Sigmoid colon (tissue), 3 donors: ENCODE measurements around the gene RANBP1.

Source experiments
- CTCF ChIP-seq, 4 experiments: fragments of 450-650 bp in 3 of 4; fragments of 200-600 bp in 1 of 4; IDR thresholded peaks; one replicate each; pipeline ENCODE4 v1.5.1; 2016 to 2019; ENCODE audit warnings: antibody characterized with exemption in 4 of 4, mild to moderate bottlenecking in 3 of 4, moderate library complexity in 2 of 4
- POLR2A ChIP-seq, 2 donors: fragments of 450-650 bp; IDR thresholded peaks; one replicate each; pipeline ENCODE4 v1.6.1; 2016; ENCODE audit warnings: antibody characterized with exemption in 2 of 2, mild to moderate bottlenecking in 2 of 2, moderate library complexity in 2 of 2

GRCh38 chr22:20172141-20172613, 56.3 kb downstream of the RANBP1 start:
- no peak for TF ChIP-seq CTCF (IDR thresholded peaks at IDR 0.05)
- no peak for TF ChIP-seq POLR2A (IDR thresholded peaks at IDR 0.05)
